ENCODE results near the gene WDR37.
"Not testable (repeated sequence)": the region's sequence is repeated elsewhere in the genome, so short reads cannot be mapped to it uniquely, and the experiment has no call there.

Gene WDR37

GRCh38 chr10:1107679-1108078 is 51.5 kb downstream of the WDR37 start:
- no peak for DNase-seq (ENCODE audit: low spot score)

- peak; percentile 80 for DNase-seq (ENCODE audit: low spot score)
Observed at GRCh38 chr10:1109795-1110673, 53.8 kb downstream of the WDR37 start.

- no peak for DNase-seq (ENCODE audit: low spot score)
Observed at GRCh38 chr10:1110674-1111119, 54.5 kb downstream of the WDR37 start.

- no peak for DNase-seq (ENCODE audit: low spot score)
Observed at GRCh38 chr10:1114315-1114714, 58.1 kb downstream of the WDR37 start.

- DNase-seq (ENCODE audit: low spot score) = no peak
Observed at GRCh38 chr10:1114719-1115606, 58.8 kb downstream of the WDR37 start.

- DNase-seq (ENCODE audit: low spot score) = no peak
Observed at GRCh38 chr10:1115607-1115955, 59.4 kb downstream of the WDR37 start.

GRCh38 chr10:1116051-1116450 is 59.9 kb downstream of the WDR37 start:
- no peak for DNase-seq (ENCODE audit: low spot score)

- no peak for DNase-seq (ENCODE audit: low spot score)
Observed at GRCh38 chr10:1116696-1117280, 60.6 kb downstream of the WDR37 start.

- no peak for DNase-seq (ENCODE audit: low spot score)
Observed at GRCh38 chr10:1117651-1118050, 61.5 kb downstream of the WDR37 start.

- DNase-seq (ENCODE audit: low spot score) = not testable (repeated sequence)
Observed at GRCh38 chr10:1118318-1118717, 62.1 kb downstream of the WDR37 start.

GRCh38 chr10:1119027-1119426 is 62.8 kb downstream of the WDR37 start:
- DNase-seq (ENCODE audit: low spot score) = no peak

GRCh38 chr10:1119501-1119900 is 63.3 kb downstream of the WDR37 start:
- no peak for DNase-seq (ENCODE audit: low spot score)

- DNase-seq (ENCODE audit: low spot score) = no peak
Observed at GRCh38 chr10:1120306-1120705, 64.1 kb downstream of the WDR37 start.

GRCh38 chr10:1120801-1121211 is 64.6 kb downstream of the WDR37 start:
- no peak for DNase-seq (ENCODE audit: low spot score)

- no peak for DNase-seq (ENCODE audit: low spot score)
Observed at GRCh38 chr10:1121271-1121970, 65.2 kb downstream of the WDR37 start.

GRCh38 chr10:1122349-1122748 is 66.2 kb downstream of the WDR37 start:
- DNase-seq (ENCODE audit: low spot score) = no peak

GRCh38 chr10:1123198-1123597 is 67.0 kb downstream of the WDR37 start:
- DNase-seq (ENCODE audit: low spot score) = no peak

GRCh38 chr10:1123972-1124371 is 67.8 kb downstream of the WDR37 start:
- DNase-seq (ENCODE audit: low spot score) = no peak

GRCh38 chr10:1124796-1125195 is 68.6 kb downstream of the WDR37 start:
- DNase-seq (ENCODE audit: low spot score) = no peak

GRCh38 chr10:1126461-1126860 is 70.3 kb downstream of the WDR37 start:
- no peak for DNase-seq (ENCODE audit: low spot score)

- DNase-seq (ENCODE audit: low spot score) = no peak
Observed at GRCh38 chr10:1127629-1128028, 71.4 kb downstream of the WDR37 start.

GRCh38 chr10:1128115-1128514 is 71.9 kb downstream of the WDR37 start:
- no peak for DNase-seq (ENCODE audit: low spot score)

Data from GM03348 (cell line).